ENCODE data around the gene SNTB2. TPM values are rescaled to one million over a fixed set of nuclear protein-coding genes. Genes with fewer than 3 reads are reported as not detected.
"Not testable (repeated sequence)": the region's sequence is repeated elsewhere in the genome, so short reads cannot be mapped to it uniquely, and the experiment has no call there.

Gene SNTB2
- total RNA-seq, 1 donor from 2014 or later: 22.9 TPM

- Histone ChIP-seq H2AFZ (replicated peaks) (no peak overlapping the region), H3K4me3 (no peak overlapping the region), H3K9me3 (ENCODE audit: low read depth) (no peaks in the 10 kb centered on the region), H4K20me1 (ENCODE audit: low read depth) (peaks cover 3% of the 10 kb centered on the region), H3K79me2 (ENCODE audit: low read depth) (no peaks in the 10 kb centered on the region), H3K4me1 (no peaks in the 10 kb centered on the region), H3K27ac (no peak overlapping the region), H3K4me2 (no peak overlapping the region), H3K9ac (no peak overlapping the region), H3F3A (ENCODE audit: low read depth) (no peaks in the 10 kb centered on the region), H3K27me3 (no peaks in the 10 kb centered on the region), H3K36me3 (no peaks in the 10 kb centered on the region)
- no peaks in the 10 kb centered on the region for H3K27me3 Mint-ChIP-seq (ENCODE audit: insufficient read depth, low read depth)
- no peak overlapping the region for H3K4me3 Mint-ChIP-seq
- peaks cover 9% of the 10 kb centered on the region for H3K4me1 Mint-ChIP-seq
- TF ChIP-seq CTCF (IDR thresholded peaks at IDR 0.05) (no peak), EZH2 (IDR thresholded peaks at IDR 0.05) (no peak), EZH2phosphoT487 (IDR thresholded peaks at IDR 0.05) (no peak)
- H3K9me3 Mint-ChIP-seq: no peaks in the 10 kb centered on the region
- DNase-seq (ENCODE audit: low spot score): no peak
- no peak overlapping the region for H3K27ac Mint-ChIP-seq
- H3K36me3 Mint-ChIP-seq: peaks cover 15% of the 10 kb centered on the region
These were observed 57.4 kb downstream of the SNTB2 start for GRCh38 chr16:69244336-69244735.

- Histone ChIP-seq H4K20me1 (ENCODE audit: low read depth) (peaks cover 3% of the 10 kb centered on the region), H3K79me2 (ENCODE audit: low read depth) (no peaks in the 10 kb centered on the region)
- no peak overlapping the region for H3K4me3 Mint-ChIP-seq
These were observed 63.1 kb downstream of the SNTB2 start for GRCh38 chr16:69250081-69250480.

GRCh38 chr16:69253870-69254341, 66.9 kb downstream of the SNTB2 start:
- no peaks in the 10 kb centered on the region for H3F3A ChIP-seq (ENCODE audit: low read depth)
- no peaks in the 10 kb centered on the region for H3K9me3 Mint-ChIP-seq
- DNase-seq (ENCODE audit: low spot score): no peak
- H3K4me2 ChIP-seq: no peak overlapping the region
- no peaks in the 10 kb centered on the region for H3K4me1 ChIP-seq
- H3K79me2 ChIP-seq (ENCODE audit: low read depth): no peaks in the 10 kb centered on the region
- H3K27ac Mint-ChIP-seq: no peak overlapping the region
- no peaks in the 10 kb centered on the region for H3K9me3 ChIP-seq (ENCODE audit: low read depth)
- H4K20me1 ChIP-seq (ENCODE audit: low read depth): peaks cover 2% of the 10 kb centered on the region
- no peak overlapping the region for H3K27ac ChIP-seq
- no peaks in the 10 kb centered on the region for H3K4me1 Mint-ChIP-seq
- peaks cover 14% of the 10 kb centered on the region for H3K36me3 Mint-ChIP-seq
- no peak overlapping the region for H3K4me3 ChIP-seq
- H3K4me3 Mint-ChIP-seq: no peak overlapping the region
- no peak overlapping the region for H2AFZ ChIP-seq (replicated peaks)
- TF ChIP-seq CTCF (IDR thresholded peaks at IDR 0.05) (no peak), EZH2 (IDR thresholded peaks at IDR 0.05) (no peak), EZH2phosphoT487 (IDR thresholded peaks at IDR 0.05) (no peak)
- no peak overlapping the region for H3K9ac ChIP-seq
- H3K27me3 ChIP-seq: no peaks in the 10 kb centered on the region
- no peaks in the 10 kb centered on the region for H3K27me3 Mint-ChIP-seq (ENCODE audit: insufficient read depth, low read depth)
- H3K36me3 ChIP-seq: no peaks in the 10 kb centered on the region

More at GRCh38 chr16:69250081-69250480, 63.1 kb downstream of the SNTB2 start:
- no peak for DNase-seq (ENCODE audit: low spot score)
- TF ChIP-seq CTCF (IDR thresholded peaks at IDR 0.05) (no peak), EZH2 (IDR thresholded peaks at IDR 0.05) (no peak), EZH2phosphoT487 (IDR thresholded peaks at IDR 0.05) (no peak)
- Histone ChIP-seq H3K27me3 (no peaks in the 10 kb centered on the region), H3K9me3 (ENCODE audit: low read depth) (no peaks in the 10 kb centered on the region), H3K36me3 (no peaks in the 10 kb centered on the region), H3K27ac (no peak overlapping the region), H3F3A (ENCODE audit: low read depth) (no peaks in the 10 kb centered on the region), H3K9ac (no peak overlapping the region), H2AFZ (replicated peaks) (no peak overlapping the region), H3K4me1 (no peaks in the 10 kb centered on the region), H3K4me2 (no peak overlapping the region), H3K4me3 (no peak overlapping the region)
- Mint-ChIP-seq H3K4me1 (no peaks in the 10 kb centered on the region), H3K27ac (no peak overlapping the region), H3K9me3 (no peaks in the 10 kb centered on the region), H3K27me3 (ENCODE audit: insufficient read depth, low read depth) (no peaks in the 10 kb centered on the region), H3K36me3 (peaks cover 22% of the 10 kb centered on the region)

GRCh38 chr16:69259428-69259764, 72.4 kb downstream of the SNTB2 start:
- not testable (repeated sequence) for H3K27me3 ChIP-seq; H3K79me2 ChIP-seq (ENCODE audit: low read depth); H3K4me3 Mint-ChIP-seq; H3K9ac ChIP-seq; H3K27me3 Mint-ChIP-seq (ENCODE audit: insufficient read depth, low read depth); H3F3A ChIP-seq (ENCODE audit: low read depth); H3K36me3 ChIP-seq; H3K9me3 ChIP-seq (ENCODE audit: low read depth); H4K20me1 ChIP-seq (ENCODE audit: low read depth); H3K9me3 Mint-ChIP-seq; H3K4me1 ChIP-seq; H2AFZ ChIP-seq (replicated peaks); H3K4me3 ChIP-seq; H3K27ac Mint-ChIP-seq; H3K4me1 Mint-ChIP-seq; DNase-seq (ENCODE audit: low spot score); H3K4me2 ChIP-seq; H3K27ac ChIP-seq
- H3K36me3 Mint-ChIP-seq: peaks cover 24% of the 10 kb centered on the region
